HG03342 (cell line): ENCODE measurements around the gene TTC4.
"Not testable (repeated sequence)": the region's sequence is repeated elsewhere in the genome, so short reads cannot be mapped to it uniquely, and the experiment has no call there.

ENCODE experiments used
- ATAC-seq: cut with Tn5 transposase; IDR thresholded peaks from one replicate; pipeline ENCODE4 v1.9.1; 2021; ENCODE audit warnings: mild to moderate bottlenecking, moderate library complexity; ENCODE audit not compliant: unreplicated experiment

TTC4 gene

GRCh38 chr1:54745864-54746263 lies 30.2 kb downstream of the TTC4 start:
- no peak for ATAC-seq

GRCh38 chr1:54748094-54748835 lies 32.6 kb downstream of the TTC4 start:
- ATAC-seq = no peak

GRCh38 chr1:54750596-54750995 lies 34.9 kb downstream of the TTC4 start:
- ATAC-seq = no peak

- no peak for ATAC-seq
These were observed 35.8 kb downstream of the TTC4 start for GRCh38 chr1:54751426-54751825.

GRCh38 chr1:54754045-54754444 lies 38.4 kb downstream of the TTC4 start:
- ATAC-seq = no peak

- ATAC-seq = no peak
These were observed 39.0 kb downstream of the TTC4 start for GRCh38 chr1:54754486-54755285.

GRCh38 chr1:54757833-54758232 lies 42.2 kb downstream of the TTC4 start:
- no peak for ATAC-seq

GRCh38 chr1:54758678-54759348 lies 43.2 kb downstream of the TTC4 start:
- ATAC-seq = no peak

GRCh38 chr1:54763816-54764132 lies 48.1 kb downstream of the TTC4 start:
- ATAC-seq = no peak

GRCh38 chr1:54764133-54764921 lies 48.7 kb downstream of the TTC4 start, which contains the start of gene PARS2:
Gene PARS2 (minus strand): TSS chr1:54764523. CDS start chr1:54759161, 5,362 bp downstream.
- peak; percentile 96 for ATAC-seq

GRCh38 chr1:54764922-54765561 lies 49.4 kb downstream of the TTC4 start:
- ATAC-seq = peak; percentile 16

- ATAC-seq = no peak
These were observed 51.1 kb downstream of the TTC4 start for GRCh38 chr1:54766726-54767125.

- no peak for ATAC-seq
These were observed 51.9 kb downstream of the TTC4 start for GRCh38 chr1:54767526-54767925.

GRCh38 chr1:54768093-54768492 lies 52.4 kb downstream of the TTC4 start:
- ATAC-seq = no peak

- ATAC-seq = no peak
These were observed 57.3 kb downstream of the TTC4 start for GRCh38 chr1:54772951-54773350.

- ATAC-seq = no peak
These were observed 59.3 kb downstream of the TTC4 start for GRCh38 chr1:54774820-54775498.

GRCh38 chr1:54775828-54776721 lies 60.4 kb downstream of the TTC4 start:
- not testable (repeated sequence) for ATAC-seq

GRCh38 chr1:54777011-54777410 lies 61.4 kb downstream of the TTC4 start:
- ATAC-seq = no peak

- ATAC-seq = no peak
These were observed 61.8 kb downstream of the TTC4 start for GRCh38 chr1:54777431-54777830.
